ENCODE data around the gene PKD1. TPM values are rescaled to one million over a fixed set of nuclear protein-coding genes. Genes with fewer than 3 reads are reported as not detected.

The PKD1 gene
- total and polyA plus RNA-seq, 3 donors from 2014 or later = 83.4 to 337 (median 323) TPM

DNA sequence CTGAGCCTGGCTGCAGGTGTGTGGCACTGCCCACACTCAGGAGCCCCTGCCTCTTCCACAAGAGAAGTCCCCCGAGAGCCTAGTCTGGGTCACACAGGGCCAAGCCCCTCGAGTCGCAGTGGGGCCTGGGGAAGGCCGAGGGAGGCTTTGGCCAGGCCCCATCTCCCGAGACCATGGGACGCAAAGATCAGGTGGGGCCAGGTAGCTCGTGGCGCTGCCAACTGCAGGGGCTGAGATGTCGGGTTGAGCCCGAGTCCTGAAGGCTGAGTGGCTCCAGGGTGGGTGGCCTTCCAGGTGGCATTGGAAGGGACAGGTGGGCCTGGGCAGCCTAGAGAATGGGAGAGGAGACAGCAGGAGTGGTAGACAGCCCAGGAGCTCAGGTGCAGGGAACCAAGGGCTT is 26.2 kb upstream of the PKD1 start:
- TF ChIP-seq POLR2A (IDR thresholded peaks at IDR 0.05) = no peak
- TF ChIP-seq, protein P1, sequence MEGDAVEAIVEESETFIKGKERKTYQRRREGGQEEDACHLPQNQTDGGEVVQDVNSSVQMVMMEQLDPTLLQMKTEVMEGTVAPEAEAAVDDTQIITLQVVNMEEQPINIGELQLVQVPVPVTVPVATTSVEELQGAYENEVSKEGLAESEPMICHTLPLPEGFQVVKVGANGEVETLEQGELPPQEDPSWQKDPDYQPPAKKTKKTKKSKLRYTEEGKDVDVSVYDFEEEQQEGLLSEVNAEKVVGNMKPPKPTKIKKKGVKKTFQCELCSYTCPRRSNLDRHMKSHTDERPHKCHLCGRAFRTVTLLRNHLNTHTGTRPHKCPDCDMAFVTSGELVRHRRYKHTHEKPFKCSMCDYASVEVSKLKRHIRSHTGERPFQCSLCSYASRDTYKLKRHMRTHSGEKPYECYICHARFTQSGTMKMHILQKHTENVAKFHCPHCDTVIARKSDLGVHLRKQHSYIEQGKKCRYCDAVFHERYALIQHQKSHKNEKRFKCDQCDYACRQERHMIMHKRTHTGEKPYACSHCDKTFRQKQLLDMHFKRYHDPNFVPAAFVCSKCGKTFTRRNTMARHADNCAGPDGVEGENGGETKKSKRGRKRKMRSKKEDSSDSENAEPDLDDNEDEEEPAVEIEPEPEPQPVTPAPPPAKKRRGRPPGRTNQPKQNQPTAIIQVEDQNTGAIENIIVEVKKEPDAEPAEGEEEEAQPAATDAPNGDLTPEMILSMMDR (IDR thresholded peaks at IDR 0.05) = no peak
- WGBS, 2 donors = 97% methylated on average over 5 to 10 of the region's 10 CpGs
- intact Hi-C loops (cut with DNase I; ENCODE audit: low total_unique reads) = no loop called here
- Histone ChIP-seq H3K4me3 (no peak overlapping the region), H3K9me3 (no peaks in the 10 kb centered on the region), H3K27me3 (no peaks in the 10 kb centered on the region), H3K4me1 (peaks cover 32% of the 10 kb centered on the region), H3K27ac (no peak overlapping the region), H3K36me3 (ENCODE audit: low read depth, missing control alignments) (no peaks in the 10 kb centered on the region)
- no peak for DNase-seq

GRCh38 chr16:2160915-2161551 is 25.3 kb upstream of the PKD1 start:
- TF ChIP-seq, protein P1 (IDR thresholded peaks at IDR 0.05) = no peak
- no peak for TF ChIP-seq POLR2A (IDR thresholded peaks at IDR 0.05)
- peaks cover 40% of the 10 kb centered on the region for H3K4me1 ChIP-seq

DNA sequence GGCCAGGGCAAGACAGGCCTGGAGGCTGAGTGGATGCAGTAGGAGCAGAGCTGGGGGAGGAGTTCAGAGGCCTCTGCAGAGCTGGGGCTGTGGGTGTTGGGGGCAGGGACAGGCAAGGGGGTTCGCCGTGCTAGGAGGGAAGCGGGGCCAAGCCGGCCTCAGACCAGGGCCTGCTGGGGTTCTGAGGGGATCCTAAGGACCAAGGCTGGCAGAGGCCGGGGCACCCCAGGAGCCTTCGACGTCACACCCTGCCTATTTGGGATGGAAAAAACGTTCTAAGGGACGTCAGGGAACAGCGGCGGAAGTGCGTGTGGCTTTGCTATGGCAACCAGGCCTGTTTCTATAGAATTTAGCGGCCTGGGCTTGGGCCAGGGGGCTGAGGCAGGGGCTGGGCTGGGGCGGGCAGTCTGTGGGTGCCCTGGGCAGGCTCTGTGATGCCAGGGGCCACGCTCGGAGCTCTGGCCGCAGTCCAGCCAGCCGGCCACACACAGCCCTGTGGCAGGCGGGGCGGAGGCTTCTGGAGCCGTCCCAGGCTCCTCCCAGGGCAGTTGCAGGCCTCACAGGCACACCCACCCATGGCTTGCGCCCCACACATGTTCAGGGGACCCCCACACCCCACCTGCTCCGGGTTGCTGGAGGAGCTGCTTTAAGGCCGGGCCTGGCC is 23.6 kb upstream of the PKD1 start:
- no peak for TF ChIP-seq POLR2A (IDR thresholded peaks at IDR 0.05)
- TF ChIP-seq, protein P1 (IDR thresholded peaks at IDR 0.05) = no peak
- WGBS, 2 donors = 49 to 68% methylated on average over 14 to 24 of the region's 24 CpGs
- DNase-seq = peak; percentile 52
- peaks cover 45% of the 10 kb centered on the region for H3K4me1 ChIP-seq
- no peaks in the 10 kb centered on the region for H3K9me3 ChIP-seq
- no peaks in the 10 kb centered on the region for H3K36me3 ChIP-seq (ENCODE audit: low read depth, missing control alignments)
- H3K27ac ChIP-seq = peak overlapping the region; percentile 59 to 89
- intact Hi-C loops (cut with DNase I; ENCODE audit: low total_unique reads) = loop anchor here (10.0 kb wide), 1 partner anchor 95 kb away; the partner anchor contains the start of gene ECI1
- no peaks in the 10 kb centered on the region for H3K27me3 ChIP-seq
- H3K4me3 ChIP-seq = no peak overlapping the region

More at GRCh38 chr16:2160915-2161551, 25.3 kb upstream of the PKD1 start:
- H3K27me3 ChIP-seq = no peaks in the 10 kb centered on the region
- intact Hi-C loops (cut with DNase I; ENCODE audit: low total_unique reads) = no loop called here
- peak; percentile 70 for DNase-seq
- H3K36me3 ChIP-seq (ENCODE audit: low read depth, missing control alignments) = no peaks in the 10 kb centered on the region
- H3K27ac ChIP-seq = peak overlapping the region in 1 of 2 donors; percentile 89
- WGBS, 2 donors = 43 to 73% methylated on average over 3 to 20 of the region's 20 CpGs
- H3K9me3 ChIP-seq = no peaks in the 10 kb centered on the region
- no peak overlapping the region for H3K4me3 ChIP-seq

- peaks cover 52% of the 10 kb centered on the region for H3K4me1 ChIP-seq
- no peak overlapping the region for H3K4me3 ChIP-seq
- H3K36me3 ChIP-seq (ENCODE audit: low read depth, missing control alignments) = no peaks in the 10 kb centered on the region
- no peaks in the 10 kb centered on the region for H3K9me3 ChIP-seq
- intact Hi-C loops (cut with DNase I; ENCODE audit: low total_unique reads) = loop anchor here (10.0 kb wide), 1 partner anchor 97 kb away; the partner anchor contains the start of gene ECI1
- no peak for DNase-seq
- TF ChIP-seq POLR2A (IDR thresholded peaks at IDR 0.05) = no peak
- TF ChIP-seq, protein P1 (IDR thresholded peaks at IDR 0.05) = no peak
- 83 to 88% methylated on average over 13 to 15 of the region's 15 CpGs for WGBS, 2 donors
- H3K27me3 ChIP-seq = no peaks in the 10 kb centered on the region
- H3K27ac ChIP-seq = peak overlapping the region in 1 of 2 donors; percentile 89
Observed at GRCh38 chr16:2158262-2158638, 22.6 kb upstream of the PKD1 start.
